Myocyte (in vitro differentiated cells): ENCODE data around the gene RHOH. TPM values are rescaled to one million over a fixed set of nuclear protein-coding genes. Genes with fewer than 3 reads are reported as not detected.
"Not testable (repeated sequence)": the region's sequence is repeated elsewhere in the genome, so short reads cannot be mapped to it uniquely, and the experiment has no call there.

Experiments used
- DNase-seq: peaks from one replicate; pipeline ENCODE4 v3.0.0-alpha.2; 2012; ENCODE audit warnings: low read depth
- total RNA-seq: library from RNA; depleted of rRNA; stranded (reverse); fragments of >200 nt; gene quantifications from 2 replicates; pipeline ENCODE4 v1.2.3, GENCODE V29; 2014

The RHOH gene
- total RNA-seq, 1 donor from 2014 or later = not detected

DNA sequence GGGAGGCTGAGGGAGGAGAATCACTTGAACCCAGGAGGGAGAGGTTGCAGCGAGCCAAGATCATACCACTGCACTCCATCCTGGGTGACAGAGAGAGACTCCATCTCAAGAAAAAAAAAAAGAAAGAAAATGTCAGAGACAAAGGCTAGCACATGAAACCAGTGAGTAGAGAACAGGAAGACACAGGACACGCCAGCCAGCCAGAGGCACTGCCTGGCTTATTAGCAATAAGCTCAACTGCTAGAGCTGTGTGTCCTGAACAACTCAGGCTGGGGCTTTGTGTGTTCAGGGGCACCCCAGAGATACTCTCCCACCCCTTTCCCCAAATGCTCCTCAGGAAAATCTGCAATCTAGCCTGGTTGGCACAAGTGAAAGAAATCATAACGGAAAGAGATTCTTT, 60.0 kb downstream of the RHOH start:
- DNase-seq = no peak

DNA sequence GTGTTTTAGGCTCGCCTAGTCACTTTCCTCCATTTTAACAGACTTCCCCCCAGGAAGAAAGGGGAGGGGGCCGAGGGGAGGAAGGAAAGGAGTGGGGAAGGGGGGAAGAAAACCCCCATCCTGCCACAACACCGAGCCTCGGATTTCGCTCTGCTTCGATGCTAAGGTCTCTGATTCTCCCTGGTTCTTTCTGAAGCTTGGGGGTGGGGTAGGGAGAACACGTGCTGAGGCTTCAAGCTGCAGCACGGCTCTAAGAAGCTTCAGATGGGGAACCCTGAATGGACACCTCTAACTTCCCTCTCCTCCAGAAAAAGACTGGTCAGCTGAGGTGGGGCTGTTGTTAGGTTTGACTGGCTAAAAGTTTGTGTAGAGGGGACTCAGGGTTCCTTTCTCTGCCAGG, 61.8 kb downstream of the RHOH start:
- DNase-seq = no peak

DNA sequence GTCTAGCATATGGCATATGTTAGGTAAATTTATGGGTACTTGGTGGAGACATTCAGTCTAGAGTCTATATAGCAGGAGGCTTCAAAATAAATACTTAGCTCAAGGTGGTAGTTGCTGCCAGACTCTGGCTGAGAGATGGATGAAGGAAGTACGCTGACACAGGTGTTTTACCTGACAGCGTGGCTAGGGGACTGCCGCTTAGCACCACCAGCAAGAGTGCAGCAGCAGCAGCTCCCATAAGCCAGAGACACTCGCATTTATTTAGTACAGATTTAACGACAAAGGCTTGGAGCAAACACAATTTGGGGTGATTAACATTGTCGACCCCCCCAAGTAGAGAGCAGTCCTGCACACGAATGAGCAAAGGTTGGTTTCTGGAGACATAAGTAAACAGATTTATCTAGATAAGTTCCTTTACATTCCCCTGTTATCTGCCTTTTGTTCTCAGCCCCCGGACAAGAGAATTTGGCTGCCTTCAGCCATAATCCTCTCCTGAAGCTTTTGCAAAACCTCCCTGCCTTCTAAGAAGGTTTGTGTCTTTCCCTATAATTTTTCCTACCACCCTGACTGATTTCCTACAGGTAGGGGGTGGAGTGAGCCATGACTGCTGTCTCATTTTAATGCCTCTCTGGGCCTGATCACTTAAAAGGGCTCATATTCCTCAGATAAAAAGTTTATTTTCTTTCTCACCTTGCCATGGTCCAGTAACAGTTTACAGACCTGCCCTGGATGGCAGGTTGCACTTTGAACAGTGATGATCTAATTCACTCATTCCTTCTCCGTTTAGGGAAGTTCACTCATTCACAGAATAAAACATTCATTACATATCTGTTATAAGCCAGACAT, 64.6 kb downstream of the RHOH start:
- DNase-seq = no peak

DNA sequence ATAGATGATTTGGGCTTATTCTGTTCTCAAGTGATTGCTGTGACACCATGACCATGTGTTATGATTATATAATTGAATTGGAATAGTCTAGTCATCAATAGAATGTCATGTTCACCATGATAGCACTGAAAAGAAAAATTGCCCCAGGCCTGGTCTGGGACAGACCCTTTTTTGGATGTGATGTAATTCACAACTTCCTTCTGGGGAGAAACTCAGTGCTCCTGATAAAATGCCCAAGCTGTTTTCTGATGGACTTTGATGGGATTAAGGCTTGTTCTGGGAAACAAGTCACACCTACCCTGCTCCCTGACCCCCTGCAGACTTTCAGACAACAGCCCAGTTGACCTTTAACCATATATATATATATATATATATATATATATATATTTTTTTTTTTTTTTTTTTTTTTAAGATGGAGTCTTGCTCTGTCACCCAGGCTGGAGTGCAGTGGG, 65.3 kb downstream of the RHOH start:
- DNase-seq = no peak

DNA sequence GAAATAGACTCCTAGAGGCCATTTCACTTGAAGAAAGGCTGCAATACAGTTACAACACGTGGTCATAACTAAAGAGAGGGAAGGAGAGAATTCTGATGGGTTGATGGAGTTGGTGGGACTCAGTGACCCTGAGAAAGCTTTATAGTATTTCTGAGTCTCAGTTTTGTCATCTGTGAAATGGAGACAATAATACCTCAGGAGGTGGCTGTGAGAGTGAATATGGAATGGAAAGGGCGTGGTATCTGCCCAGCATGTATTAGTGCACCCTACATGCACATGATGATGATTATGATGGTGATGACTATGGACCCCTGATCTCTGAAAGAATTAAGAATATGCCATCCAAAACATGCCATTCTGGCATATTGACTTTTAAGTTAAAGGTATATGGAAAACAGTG, 66.0 kb downstream of the RHOH start:
- DNase-seq = no peak

DNA sequence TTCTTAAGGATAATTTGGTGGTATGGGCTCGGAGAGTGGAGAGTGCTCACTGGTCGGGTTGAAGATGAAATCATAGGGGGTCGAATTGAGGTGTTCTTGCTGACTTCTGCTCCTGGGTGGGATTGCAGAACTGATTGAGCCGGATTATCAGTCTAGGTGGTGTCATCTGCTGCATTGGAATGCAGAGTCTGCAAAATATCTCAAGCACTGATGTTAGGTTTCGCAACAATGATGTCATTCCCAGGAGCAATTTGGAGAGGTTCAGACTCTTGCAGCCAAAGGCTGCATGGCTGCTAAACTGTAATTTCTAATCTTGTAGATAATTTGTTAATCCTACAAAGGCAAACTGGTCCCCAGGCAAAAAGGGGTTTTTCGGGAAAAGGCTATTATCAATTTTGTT, 67.7 kb downstream of the RHOH start:
- DNase-seq = peak; percentile 31

DNA sequence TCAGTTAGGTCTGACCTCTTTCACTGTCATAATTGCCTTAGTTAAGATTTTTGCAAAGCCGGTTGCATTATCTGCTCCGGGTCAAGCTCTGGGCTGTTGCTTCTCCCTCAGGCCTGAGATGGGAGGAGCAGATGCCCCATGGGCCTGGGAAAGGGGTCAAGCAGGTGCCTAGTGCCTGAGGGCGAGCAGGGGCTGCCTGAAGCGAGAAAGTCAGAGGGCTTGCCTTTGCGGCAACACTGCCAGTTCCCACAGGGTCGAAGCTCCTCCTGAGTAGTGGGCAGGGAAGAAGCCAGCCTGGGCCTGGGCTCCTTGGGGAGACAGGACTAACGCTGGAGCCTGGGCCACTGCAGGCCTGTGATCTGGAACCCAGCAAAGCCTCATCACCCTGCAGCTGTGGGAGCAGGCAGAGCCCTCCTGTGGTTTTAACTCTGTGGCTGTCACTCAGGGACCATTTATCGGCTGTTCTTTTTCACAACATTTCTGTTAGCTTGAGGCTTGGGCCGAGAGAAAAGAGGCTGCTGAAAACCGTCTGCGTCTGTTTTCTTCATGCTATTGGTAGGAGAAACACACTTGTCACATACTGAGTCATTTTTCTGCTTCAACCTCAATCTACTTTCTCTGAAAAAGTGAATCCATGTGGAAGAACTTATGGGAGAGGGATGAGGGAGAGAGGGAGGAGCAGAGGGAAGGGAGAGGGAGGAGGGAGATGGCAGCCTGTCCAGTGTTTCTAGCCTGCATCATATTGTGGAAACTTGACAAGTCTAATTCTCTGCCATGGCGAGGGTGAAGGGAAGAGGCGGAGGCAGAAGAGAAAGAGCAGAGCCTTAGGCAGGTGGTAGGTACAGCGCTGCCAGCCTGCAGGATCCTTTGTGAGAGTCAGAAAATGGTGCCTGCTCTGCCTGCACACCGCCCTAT, 68.4 kb downstream of the RHOH start:
- peak; percentile 96 for DNase-seq

DNA sequence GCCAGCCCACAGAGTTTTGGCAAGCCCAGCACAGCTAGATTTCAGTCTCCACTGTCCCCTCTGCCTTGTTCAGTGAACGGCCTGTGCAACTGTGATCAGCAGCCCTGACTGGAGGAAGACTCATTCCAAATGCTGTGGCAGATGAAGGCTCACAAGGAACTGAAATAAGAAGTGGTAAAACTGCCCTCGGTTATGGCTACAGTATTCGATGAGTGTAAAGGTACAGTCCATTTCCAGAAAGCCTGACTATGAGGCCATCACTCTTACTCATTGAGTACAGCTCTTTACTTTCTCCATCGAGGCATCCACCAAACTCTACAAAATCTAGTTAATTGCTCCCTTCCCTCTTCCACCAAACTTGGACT, 69.1 kb downstream of the RHOH start:
- DNase-seq = no peak

DNA sequence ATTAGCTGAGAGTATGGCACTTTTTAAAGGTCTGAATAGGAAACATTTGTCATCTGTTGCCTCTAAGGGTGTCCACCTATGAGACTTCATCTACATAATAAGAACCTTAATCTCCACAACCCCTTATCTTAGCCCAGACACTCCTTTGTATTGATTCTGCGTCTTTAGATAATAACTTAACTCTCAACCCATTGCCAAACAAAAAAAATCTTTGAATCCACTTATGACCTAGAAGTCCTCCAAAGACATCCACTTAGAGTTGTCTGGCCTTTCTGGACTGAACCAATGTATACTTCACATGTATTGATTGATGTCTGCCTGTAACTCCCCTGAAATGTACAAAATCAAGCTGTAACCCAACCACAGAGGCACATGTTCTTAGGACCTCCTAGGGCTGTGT, 72.3 kb downstream of the RHOH start:
- no peak for DNase-seq

DNA sequence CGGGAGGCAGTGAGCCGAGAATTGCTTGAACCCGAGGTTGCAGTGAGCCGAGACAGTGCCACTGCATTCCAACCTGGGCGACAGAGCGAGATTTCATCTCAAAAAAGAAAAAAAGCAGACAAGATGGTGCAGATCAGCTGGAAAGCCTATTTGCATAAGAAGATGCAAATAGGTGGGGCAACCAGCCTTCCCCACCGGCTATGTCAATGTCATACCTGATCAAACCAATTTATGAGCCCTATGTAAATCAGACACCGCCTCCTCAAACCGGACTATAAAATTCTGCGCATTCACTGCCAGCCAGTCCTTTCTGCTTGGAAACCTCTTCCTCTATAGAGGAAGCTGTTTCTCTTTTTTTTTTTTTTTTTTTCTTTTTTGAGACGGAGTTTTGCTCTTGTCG, 73.8 kb downstream of the RHOH start:
- no peak for DNase-seq

DNA sequence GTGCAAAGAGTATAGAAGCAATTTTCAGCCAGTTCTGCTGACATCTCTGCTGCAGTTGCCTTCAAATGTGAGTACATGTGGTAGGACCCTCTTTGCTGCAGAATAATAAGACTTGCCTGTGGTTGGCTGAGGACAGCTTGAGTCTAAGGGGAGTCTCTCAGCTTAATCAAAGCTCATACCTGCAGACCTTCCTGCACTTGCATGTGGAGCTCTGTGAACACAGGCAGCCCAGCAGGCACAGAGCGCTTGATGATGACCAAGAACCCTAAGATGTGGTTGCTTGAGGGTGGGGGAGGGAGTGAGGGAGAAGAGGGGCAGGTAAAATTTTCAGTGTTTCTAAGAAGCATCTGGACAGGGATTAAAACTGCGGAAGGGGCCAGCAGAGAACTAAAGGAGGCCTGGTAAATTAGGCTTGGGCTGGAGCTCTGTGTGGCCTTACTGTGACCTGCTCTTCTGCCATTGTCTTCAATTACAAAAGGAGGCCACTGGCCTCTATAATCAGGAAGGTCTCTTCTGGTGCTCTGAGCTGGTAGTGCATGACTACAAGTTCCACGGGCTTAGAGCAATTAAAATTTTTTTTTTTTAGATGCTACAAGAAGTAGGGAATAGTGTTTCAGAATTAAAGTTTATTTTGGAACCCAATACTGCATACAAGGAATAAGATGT, 78.4 kb downstream of the RHOH start:
- DNase-seq = no peak

DNA sequence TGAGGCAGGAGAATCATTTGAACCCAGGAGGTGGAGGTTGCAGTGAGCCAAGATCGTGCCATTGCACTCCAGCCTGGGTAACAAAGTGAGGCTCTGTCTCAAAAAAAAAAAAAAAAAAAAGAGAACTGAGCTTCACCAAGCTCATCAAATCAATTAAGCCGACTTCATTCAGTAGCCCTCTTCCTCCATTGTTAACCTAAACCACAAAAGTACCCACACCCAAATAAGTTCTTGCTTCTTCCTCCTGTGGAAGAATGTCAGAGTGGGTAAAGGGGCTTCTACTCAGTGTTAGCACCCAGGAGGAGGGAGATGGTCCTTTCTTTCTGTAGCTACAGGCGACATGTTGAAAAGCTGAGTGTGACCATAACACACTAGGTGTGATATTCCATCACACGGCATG, 79.7 kb downstream of the RHOH start:
- DNase-seq = no peak

DNA sequence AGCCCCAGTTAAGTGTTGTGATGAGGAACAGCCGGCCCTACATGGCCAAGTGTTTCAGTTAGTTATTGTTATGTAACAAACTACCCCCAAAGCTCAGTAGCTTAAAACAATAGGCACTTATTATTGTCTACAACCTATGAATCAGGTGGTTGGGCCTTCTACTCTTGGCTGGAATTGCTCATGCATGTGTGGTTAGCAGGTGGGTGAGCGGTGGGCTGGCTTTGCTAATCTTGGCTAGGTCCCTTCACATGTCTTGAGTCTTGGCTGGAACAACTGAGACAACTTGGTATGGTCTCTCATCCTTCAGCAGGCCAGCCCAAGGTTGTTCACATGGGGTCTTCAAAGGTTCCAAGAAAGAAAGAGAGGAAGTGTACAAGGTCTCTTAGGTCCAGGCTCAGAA, 83.8 kb downstream of the RHOH start:
- no peak for DNase-seq

DNA sequence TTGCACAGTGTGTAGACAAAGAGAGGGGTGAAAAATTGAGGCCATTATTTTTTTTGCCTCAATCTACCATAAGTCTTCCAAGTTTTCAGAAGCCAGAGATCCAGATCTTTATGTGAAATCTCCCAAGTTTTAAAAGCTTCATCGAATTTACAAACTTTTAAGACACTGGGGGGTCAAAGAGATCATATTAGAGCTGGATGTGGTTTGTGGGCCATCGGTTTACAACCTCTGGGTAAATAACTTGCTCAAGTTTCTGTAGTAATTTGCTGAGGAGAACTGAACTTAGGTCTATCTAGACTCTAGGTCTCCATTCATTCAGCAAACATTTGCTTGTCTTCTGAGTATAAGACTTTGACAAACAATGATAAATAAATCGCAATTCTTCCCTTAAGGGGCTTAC, 84.3 kb downstream of the RHOH start:
- DNase-seq = no peak

DNA sequence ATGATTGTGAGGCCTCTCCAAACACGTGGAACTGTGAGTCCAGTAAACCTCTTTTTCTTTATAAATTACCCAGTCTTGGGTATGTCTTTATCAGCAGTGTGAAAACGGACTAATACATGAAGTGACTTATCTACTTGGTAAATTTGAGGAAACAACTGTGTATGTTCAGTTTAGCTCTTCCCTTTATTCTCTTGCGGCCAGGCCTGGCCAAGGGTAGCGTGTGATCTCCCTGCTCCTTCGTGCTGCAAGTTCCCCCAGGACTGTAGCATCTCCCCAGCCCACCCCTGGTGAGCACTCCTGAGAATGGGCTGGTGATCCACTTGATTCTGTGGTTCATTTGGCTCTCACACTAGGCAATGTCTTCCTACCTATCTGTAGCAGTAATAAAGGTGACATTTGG, 85.1 kb downstream of the RHOH start:
- DNase-seq = no peak

DNA sequence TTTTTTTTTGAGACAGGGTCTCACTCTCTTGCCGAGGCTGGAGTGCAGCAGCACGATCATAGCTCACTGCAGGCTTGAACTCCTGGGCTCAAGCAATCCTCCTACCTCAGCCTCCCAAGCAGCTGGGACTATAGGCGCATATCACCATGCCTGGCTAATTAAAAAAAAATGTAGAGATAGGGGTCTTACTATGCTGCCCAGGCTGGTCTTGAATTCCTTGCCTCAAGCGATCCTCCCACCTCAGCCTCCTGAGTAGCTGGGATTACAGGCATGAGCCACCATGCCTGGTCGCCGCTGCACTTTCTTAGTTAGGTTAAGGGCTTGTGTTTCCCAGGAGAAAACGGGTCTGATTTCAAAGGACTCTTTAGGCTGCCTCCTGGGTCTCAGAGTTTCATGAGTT, 86.0 kb downstream of the RHOH start:
- not testable (repeated sequence) for DNase-seq

DNA sequence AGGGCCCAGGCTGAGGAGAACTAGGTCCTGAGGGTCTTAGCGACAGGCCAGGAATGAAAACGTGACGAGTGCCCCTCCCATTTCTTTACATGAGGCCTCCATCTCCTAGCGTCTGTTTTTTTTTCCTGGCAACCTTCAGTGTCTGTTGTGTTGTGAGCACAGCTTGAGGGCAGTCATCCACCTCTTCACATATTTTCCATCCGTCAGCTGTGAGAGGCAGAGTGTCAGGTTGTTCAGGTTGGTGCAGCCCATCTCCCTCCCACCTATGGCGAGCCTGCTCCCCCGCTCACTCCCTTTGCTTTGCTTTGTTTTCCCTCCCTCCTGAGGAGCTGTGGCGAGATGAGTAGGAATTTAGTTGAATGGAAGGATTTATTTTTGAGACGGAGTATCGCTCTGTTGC, 86.6 kb downstream of the RHOH start:
- DNase-seq = no peak

DNA sequence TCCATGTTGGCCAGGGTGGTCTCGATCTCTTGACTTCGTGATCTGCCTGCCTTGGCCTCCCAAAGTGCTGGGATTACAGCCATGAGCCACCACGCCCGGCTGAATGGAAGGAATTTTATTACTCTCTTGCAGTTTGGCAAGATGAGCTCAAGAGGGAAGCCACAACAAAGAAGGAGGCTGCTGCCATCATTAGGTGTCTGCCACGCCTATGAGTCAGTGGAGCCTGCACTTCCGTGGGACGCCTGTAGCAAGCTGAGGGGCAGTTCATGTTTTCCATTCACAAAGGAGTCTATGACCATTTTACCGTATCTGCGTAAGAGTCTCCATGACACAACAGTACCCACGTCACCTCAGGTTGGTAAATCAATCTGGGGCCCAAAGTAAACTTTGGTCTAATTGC, 87.1 kb downstream of the RHOH start:
- peak; percentile 27 for DNase-seq

DNA sequence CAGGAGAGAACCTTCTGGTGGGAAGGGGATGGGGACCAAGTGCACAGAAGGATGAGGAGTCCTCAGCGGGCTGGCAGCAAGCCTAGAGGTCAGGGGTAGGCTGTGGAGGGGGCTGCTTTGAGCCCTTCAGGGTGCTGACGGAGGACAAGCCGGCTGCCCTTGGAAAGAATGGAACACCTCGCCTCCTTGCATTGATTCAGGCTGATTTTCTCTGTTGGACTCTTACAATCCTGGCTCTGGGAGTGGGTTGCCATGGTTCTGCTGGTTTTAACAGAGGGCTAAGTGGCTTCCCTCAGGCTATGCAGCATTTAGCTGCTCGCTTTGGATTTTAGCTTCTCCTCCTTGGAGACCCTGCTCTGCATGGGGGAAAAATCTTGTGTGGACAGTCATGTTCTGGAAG, 88.9 kb downstream of the RHOH start:
- DNase-seq = no peak

DNA sequence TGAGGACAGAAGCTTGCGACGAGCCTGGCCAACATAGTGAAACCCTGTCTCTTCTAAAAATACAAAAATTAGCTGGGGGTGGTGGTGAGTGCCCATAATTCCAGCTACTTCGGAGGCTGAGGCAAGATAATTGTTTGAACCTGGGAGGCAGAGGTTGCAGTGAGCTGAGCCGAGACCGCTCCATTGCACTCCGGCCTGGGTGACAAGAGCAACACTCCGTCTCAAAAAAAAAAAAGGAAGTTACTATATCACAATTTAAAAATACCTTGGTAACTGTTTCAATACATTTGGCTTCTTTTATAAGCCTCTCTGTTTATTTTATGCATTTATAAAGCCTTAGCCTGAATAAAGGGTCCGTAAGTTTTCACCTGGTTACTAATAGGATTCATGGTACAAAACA, 91.7 kb downstream of the RHOH start:
- DNase-seq = no peak

DNA sequence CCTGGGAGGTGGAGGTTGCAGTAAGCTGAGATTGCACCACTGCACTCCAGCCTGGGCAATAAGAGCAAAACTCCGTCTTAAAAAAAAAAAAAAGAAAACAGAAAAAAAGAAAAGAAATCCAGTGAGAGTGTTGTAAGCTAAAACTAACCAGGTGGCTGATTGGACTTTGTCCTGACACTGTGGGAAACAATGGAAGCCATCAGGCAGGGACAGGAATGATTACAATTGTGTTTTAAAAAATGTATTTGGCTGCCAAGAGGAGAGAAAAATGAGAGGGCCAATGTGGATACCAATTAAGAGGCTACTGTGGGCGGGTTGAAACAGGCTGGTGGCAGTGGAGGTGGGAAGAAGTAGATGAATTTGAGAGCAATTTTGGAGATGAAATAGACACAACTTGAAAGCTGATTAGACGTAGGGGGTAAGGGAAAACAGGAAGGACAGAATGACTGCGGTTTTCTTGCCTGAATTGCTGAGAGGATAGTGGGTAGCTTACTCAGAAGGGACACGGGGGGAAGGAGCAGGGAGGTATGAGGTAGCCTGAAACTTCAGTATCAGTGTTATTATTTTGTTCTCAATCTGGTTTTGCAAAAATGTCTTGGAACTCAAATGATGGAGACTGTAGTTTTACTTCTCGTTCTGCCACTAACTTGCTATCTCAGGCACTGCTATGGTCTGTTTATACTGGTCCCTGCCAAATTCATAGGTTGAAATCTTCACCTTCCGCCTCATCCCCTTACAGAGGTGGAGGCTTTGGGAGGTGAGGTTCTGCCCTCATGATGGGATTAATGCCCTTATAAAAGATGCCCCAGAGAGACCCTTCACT, 92.7 kb downstream of the RHOH start:
- DNase-seq = no peak
